Neural progenitor cell (in vitro differentiated cells): ENCODE data around the gene CRLF2. TPM values are rescaled to one million over a fixed set of nuclear protein-coding genes. Genes with fewer than 3 reads are reported as not detected.

Experiments
- DNase-seq: peaks from one replicate; pipeline ENCODE4 v3.0.0-alpha.2; 2016; ENCODE audit warnings: low spot score
- H2AFZ ChIP-seq: fragments of 200-600 bp; sonication (generic); replicated peaks from 2 replicates; pipeline ENCODE4 v1.6.1; 2016; ENCODE audit warnings: antibody characterized with exemption
- H3F3A ChIP-seq: fragments of 200-600 bp; sonication (generic); 2 replicates; pipeline ENCODE4 v1.6.1; 2016; ENCODE audit warnings: antibody characterized with exemption, low read depth
- H3K27ac ChIP-seq: fragments of 200-600 bp; sonication (generic); 2 replicates; pipeline ENCODE4 v1.5.1; 2016; ENCODE audit warnings: mild to moderate bottlenecking
- H3K27me3 ChIP-seq: fragments of 200-600 bp; sonication (generic); 2 replicates; pipeline ENCODE4 v1.6.1; 2016; ENCODE audit warnings: mild to moderate bottlenecking, moderate library complexity
- H3K36me3 ChIP-seq: fragments of 200-600 bp; sonication (generic); 2 replicates; pipeline ENCODE4 v1.5.1; 2016
- H3K4me1 ChIP-seq: fragments of 200-600 bp; sonication (generic); 2 replicates; pipeline ENCODE4 v1.6.1; 2016; ENCODE audit warnings: mixed run types
- H3K4me2 ChIP-seq: fragments of 200-600 bp; sonication (generic); 2 replicates; pipeline ENCODE4 v1.6.1; 2016
- H3K4me3 ChIP-seq: fragments of 200-600 bp; sonication (generic); 2 replicates; pipeline ENCODE4 v1.5.1; 2016
- H3K79me2 ChIP-seq: fragments of 200-600 bp; sonication (generic); 2 replicates; pipeline ENCODE4 v1.6.1; 2016; ENCODE audit warnings: low read depth
- H3K9ac ChIP-seq: fragments of 200-600 bp; sonication (generic); 2 replicates; pipeline ENCODE4 v1.6.1; 2016
- H3K9me3 ChIP-seq: fragments of 200-600 bp; sonication (generic); 2 replicates; pipeline ENCODE4 v1.5.1; 2016; ENCODE audit warnings: low read depth
- H4K20me1 ChIP-seq: fragments of 200-600 bp; sonication (generic); 2 replicates; pipeline ENCODE4 v1.6.1; 2016; ENCODE audit warnings: low read depth
- H3K27ac Mint-ChIP-seq: 3 replicates; pipeline ENCODE4 v1.8.0; 2021; ENCODE audit warnings: mixed read lengths
- H3K27me3 Mint-ChIP-seq: 2 replicates; pipeline ENCODE4 v1.8.0; 2022; ENCODE audit warnings: low read depth, mild to moderate bottlenecking, inconsistent platforms, moderate library complexity, mixed read lengths; ENCODE audit not compliant: insufficient read depth
- H3K36me3 Mint-ChIP-seq: 3 replicates; pipeline ENCODE4 v1.8.0; 2021; ENCODE audit warnings: mixed read lengths
- H3K4me1 Mint-ChIP-seq: 3 replicates; pipeline ENCODE4 v1.8.0; 2021; ENCODE audit warnings: mixed read lengths
- H3K4me3 Mint-ChIP-seq: 3 replicates; pipeline ENCODE4 v1.8.0; 2021; ENCODE audit warnings: mild to moderate bottlenecking, moderate library complexity, mixed read lengths
- H3K9me3 Mint-ChIP-seq: 3 replicates; pipeline ENCODE4 v1.8.0; 2020; ENCODE audit warnings: mixed read lengths
- CTCF ChIP-seq: fragments of 200-600 bp; sonication (generic); IDR thresholded peaks from 2 replicates; pipeline ENCODE4 v1.5.1; 2017; ENCODE audit warnings: antibody characterized with exemption, mild to moderate bottlenecking
- total RNA-seq: library from RNA; depleted of rRNA; stranded (reverse); fragments of >200 nt; gene quantifications from 2 replicates; pipeline ENCODE4 v1.2.3, GENCODE V29; 2015; ENCODE audit warnings: low replicate concordance

CRLF2 gene
- total RNA-seq, 1 donor from 2014 or later = not detected

- Histone ChIP-seq H3K4me3 (no peak overlapping the region), H3K27me3 (no peaks in the 10 kb centered on the region), H2AFZ (no peak overlapping the region), H4K20me1 (no peaks in the 10 kb centered on the region), H3K79me2 (no peaks in the 10 kb centered on the region), H3K4me2 (no peak overlapping the region), H3K27ac (no peak overlapping the region), H3K9ac (no peak overlapping the region), H3K4me1 (peaks cover 6% of the 10 kb centered on the region), H3F3A (peaks cover 11% of the 10 kb centered on the region), H3K36me3 (no peaks in the 10 kb centered on the region), H3K9me3 (no peaks in the 10 kb centered on the region)
- no peak overlapping the region for H3K27ac Mint-ChIP-seq
- no peak overlapping the region for H3K4me3 Mint-ChIP-seq
- no peaks in the 10 kb centered on the region for H3K36me3 Mint-ChIP-seq
- DNase-seq = no peak
- peaks cover 2% of the 10 kb centered on the region for H3K9me3 Mint-ChIP-seq
- H3K4me1 Mint-ChIP-seq = peaks cover 18% of the 10 kb centered on the region
- peaks cover 1% of the 10 kb centered on the region for H3K27me3 Mint-ChIP-seq
- no peak for TF ChIP-seq CTCF
Measured at GRCh38 chrX:1144293-1144692, 68.2 kb downstream of the CRLF2 start.

Other genes with a start within 250 kb of the CRLF2 start
- 4.6 and 5.8 TPM in 2 replicates for gene CSF2RA, start 56.2 kb upstream of the CRLF2 start, total RNA-seq
- gene IL3RA, start 124.1 kb upstream of the CRLF2 start, total RNA-seq = not detected in 2 replicates
- gene SLC25A6, start 179.5 kb upstream of the CRLF2 start, total RNA-seq = 193 and 487 TPM in 2 replicates
- gene ASMTL, start 240.3 kb upstream of the CRLF2 start, total RNA-seq = 46.1 and 73.2 TPM in 2 replicates